Fibroblast of upper back skin (primary cell): ENCODE data around the gene ARL4C.
A peak's percentile ranks its signal among the peaks of the same experiment; 100 is the strongest.

Experiments used
- DNase-seq: peaks from one replicate; pipeline ENCODE4 v3.0.0-alpha.2; 2013

ARL4C gene

GRCh38 chr2:234444893-234445292 lies 52.0 kb downstream of the ARL4C start:
- peak; percentile 92 for DNase-seq

- DNase-seq: no peak
These were observed 52.6 kb downstream of the ARL4C start for GRCh38 chr2:234444242-234444730.
